Activated CD8-positive, alpha-beta T cell treated with anti-CD3 and anti-CD28 coated beads for 36 hours (primary cell): ENCODE data around the gene NRXN3. TPM values are rescaled to one million over a fixed set of nuclear protein-coding genes. Genes with fewer than 3 reads are reported as not detected.

Experiments used
- ATAC-seq: fragments of 200-7000 bp; cut with Tn5 transposase; one replicate; pipeline ENCODE4 v1.10.0; 2021; ENCODE audit warnings: mild to moderate bottlenecking, moderate library complexity
- CTCF ChIA-PET: fragments of 350-600 bp; sonication (Branson Sonifier 250); formaldehyde crosslinking; loops from one replicate; lab custom pipeline; 2021; ENCODE audit warnings: antibody characterized with exemption; lab: Charles Lee
- POLR2A ChIA-PET: fragments of 350-600 bp; sonication (Branson Sonifier 250); formaldehyde crosslinking; loops from one replicate; lab custom pipeline; 2021; ENCODE audit warnings: antibody characterized with exemption; lab: Charles Lee
- DNase-seq: peaks from one replicate; pipeline ENCODE4 v3.0.0-alpha.2; 2020
- H3K27ac Mint-ChIP-seq: one replicate; pipeline ENCODE4 v1.8.0; 2021; ENCODE audit warnings: mild to moderate bottlenecking, mixed read lengths
- H3K27me3 Mint-ChIP-seq: one replicate; pipeline ENCODE4 v1.8.0; 2021; ENCODE audit warnings: mixed read lengths
- H3K36me3 Mint-ChIP-seq: one replicate; pipeline ENCODE4 v1.8.0; 2021; ENCODE audit warnings: low read depth, mixed read lengths
- H3K4me1 Mint-ChIP-seq: one replicate; pipeline ENCODE4 v1.8.0; 2021; ENCODE audit warnings: low read depth, mixed read lengths
- H3K4me3 Mint-ChIP-seq: one replicate; pipeline ENCODE4 v1.8.0; 2021; ENCODE audit warnings: mild to moderate bottlenecking, moderate library complexity, mixed read lengths
- H3K9me3 Mint-ChIP-seq: one replicate; pipeline ENCODE4 v1.8.0; 2021; ENCODE audit warnings: mixed read lengths
- CTCF ChIP-seq: fragments of 200-600 bp; IDR thresholded peaks from one replicate; pipeline ENCODE4 v1.8.0; 2022; ENCODE audit warnings: antibody characterized with exemption, mild to moderate bottlenecking
- intact Hi-C: fragments of 100-400 bp; cut with micrococcal nuclease; formaldehyde crosslinking; loops from one replicate; pipeline ENCODE4 v1.10.0; 2022
- total RNA-seq, 2 experiments: library from RNA; stranded (reverse); gene quantifications; one replicate each; pipeline ENCODE4 v1.2.3, GENCODE V29; 2021

Gene NRXN3
- total RNA-seq, 2 experiments from 2014 or later = not detected

GRCh38 chr14:79852950-79853744 is 1683.0 kb downstream of the NRXN3 start:
- Mint-ChIP-seq H3K9me3 (no peaks in the 10 kb centered on the region), H3K27me3 (no peaks in the 10 kb centered on the region)

GRCh38 chr14:79855789-79856188 is 1685.6 kb downstream of the NRXN3 start:
- ChIA-PET CTCF (no interaction called here), POLR2A (no interaction called here)
- ATAC-seq (no peak), DNase-seq (no peak)
- Mint-ChIP-seq H3K27ac (no peak overlapping the region), H3K4me1 (no peaks in the 10 kb centered on the region), H3K36me3 (no peaks in the 10 kb centered on the region), H3K4me3 (no peak overlapping the region), H3K9me3 (peaks cover 2% of the 10 kb centered on the region), H3K27me3 (no peaks in the 10 kb centered on the region)
- no peak for TF ChIP-seq CTCF
- intact Hi-C loops = no loop called here

More at GRCh38 chr14:79852950-79853744, 1683.0 kb downstream of the NRXN3 start:
- ATAC-seq (no peak), DNase-seq (no peak)
- no peak overlapping the region for H3K27ac Mint-ChIP-seq
- POLR2A ChIA-PET = no interaction called here
- no peaks in the 10 kb centered on the region for H3K36me3 Mint-ChIP-seq
- no peak overlapping the region for H3K4me3 Mint-ChIP-seq
- intact Hi-C loops = no loop called here
- H3K4me1 Mint-ChIP-seq = no peaks in the 10 kb centered on the region
- CTCF ChIA-PET = no interaction called here
- no peak for TF ChIP-seq CTCF

- H3K27ac Mint-ChIP-seq = no peak overlapping the region
- ATAC-seq = no peak
- intact Hi-C loops = no loop called here
Observed at GRCh38 chr14:79856381-79856780, 1686.2 kb downstream of the NRXN3 start.

GRCh38 chr14:79861111-79861510 is 1690.9 kb downstream of the NRXN3 start:
- ChIA-PET POLR2A (no interaction called here), CTCF (no interaction called here)
- intact Hi-C loops = no loop called here
- ATAC-seq (no peak), DNase-seq (no peak)
- H3K9me3 Mint-ChIP-seq = peaks cover 5% of the 10 kb centered on the region
- no peak for TF ChIP-seq CTCF
- no peak overlapping the region for H3K4me3 Mint-ChIP-seq
- no peaks in the 10 kb centered on the region for H3K4me1 Mint-ChIP-seq
- no peak overlapping the region for H3K27ac Mint-ChIP-seq
- H3K36me3 Mint-ChIP-seq = no peaks in the 10 kb centered on the region
- no peaks in the 10 kb centered on the region for H3K27me3 Mint-ChIP-seq

More at GRCh38 chr14:79856381-79856780, 1686.2 kb downstream of the NRXN3 start:
- Mint-ChIP-seq H3K9me3 (peaks cover 2% of the 10 kb centered on the region), H3K27me3 (no peaks in the 10 kb centered on the region), H3K4me1 (no peaks in the 10 kb centered on the region), H3K4me3 (no peak overlapping the region), H3K36me3 (no peaks in the 10 kb centered on the region)
- ChIA-PET POLR2A (no interaction called here), CTCF (interaction anchor here (0.8 kb wide), 1 partner anchor 9 kb away, joined by 3 read pairs; no protein-coding TSS in a partner anchor)
- no peak for TF ChIP-seq CTCF
- DNase-seq = no peak

- intact Hi-C loops = no loop called here
- DNase-seq (no peak), ATAC-seq (no peak)
- ChIA-PET CTCF (no interaction called here), POLR2A (no interaction called here)
- no peak overlapping the region for H3K27ac Mint-ChIP-seq
- no peak overlapping the region for H3K4me3 Mint-ChIP-seq
- TF ChIP-seq CTCF = no peak
- no peaks in the 10 kb centered on the region for H3K27me3 Mint-ChIP-seq
- H3K9me3 Mint-ChIP-seq = peaks cover 5% of the 10 kb centered on the region
- no peaks in the 10 kb centered on the region for H3K4me1 Mint-ChIP-seq
- no peaks in the 10 kb centered on the region for H3K36me3 Mint-ChIP-seq
Observed at GRCh38 chr14:79862045-79862444, 1691.9 kb downstream of the NRXN3 start.
